ENCODE data around the gene TMEM61. TPM values are rescaled to one million over a fixed set of nuclear protein-coding genes. Genes with fewer than 3 reads are reported as not detected.
A peak's percentile ranks its signal among the peaks of the same experiment; 100 is the strongest.
"Not testable (repeated sequence)": the region's sequence is repeated elsewhere in the genome, so short reads cannot be mapped to it uniquely, and the experiment has no call there.

Gene TMEM61
- total RNA-seq: not detected
- long read RNA-seq: 0 reads

DNA sequence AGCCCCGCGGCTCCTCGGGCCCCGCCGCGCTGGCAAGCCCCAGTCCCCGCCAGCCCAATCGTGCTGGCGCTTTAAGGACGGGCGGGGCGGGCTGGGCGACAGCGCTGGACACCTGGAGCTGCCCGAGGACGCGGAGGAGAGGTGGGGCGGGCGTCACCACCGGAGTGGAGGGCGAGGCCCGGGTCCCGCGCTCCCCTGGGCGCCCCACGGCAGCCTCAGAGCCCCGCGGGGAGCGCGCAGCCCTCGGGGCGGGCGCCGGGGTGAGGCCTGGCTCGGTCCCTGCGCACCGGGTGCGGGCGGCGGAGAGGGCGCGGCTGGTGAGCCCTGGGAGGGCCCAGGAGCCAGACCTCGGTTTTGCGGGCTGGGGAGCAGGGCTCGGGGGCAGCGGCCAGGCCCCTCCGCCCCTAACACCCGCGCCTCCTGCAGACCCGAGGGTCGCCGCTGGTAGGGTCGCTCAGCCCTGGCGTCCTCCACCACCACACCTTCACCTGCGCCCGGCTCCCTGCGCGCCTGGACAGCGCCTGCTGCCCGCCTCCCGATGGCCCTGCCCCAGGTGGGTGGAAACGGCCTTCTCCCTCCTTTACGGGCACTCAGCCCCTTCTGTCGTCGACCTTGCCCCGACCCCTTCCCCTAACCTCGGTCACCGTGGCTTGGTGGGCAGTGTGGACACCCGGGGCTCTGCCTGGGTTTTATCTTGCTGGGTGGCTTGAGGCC lies at the start of gene TMEM61:
TSS of gene TMEM61 (plus strand) at position 101 of the 714 bp plus-strand sequence. CDS start at position 539, 438 bp downstream.
- intact Hi-C loops (cut with micrococcal nuclease): no loop called here
- TF ChIP-seq, protein P1, sequence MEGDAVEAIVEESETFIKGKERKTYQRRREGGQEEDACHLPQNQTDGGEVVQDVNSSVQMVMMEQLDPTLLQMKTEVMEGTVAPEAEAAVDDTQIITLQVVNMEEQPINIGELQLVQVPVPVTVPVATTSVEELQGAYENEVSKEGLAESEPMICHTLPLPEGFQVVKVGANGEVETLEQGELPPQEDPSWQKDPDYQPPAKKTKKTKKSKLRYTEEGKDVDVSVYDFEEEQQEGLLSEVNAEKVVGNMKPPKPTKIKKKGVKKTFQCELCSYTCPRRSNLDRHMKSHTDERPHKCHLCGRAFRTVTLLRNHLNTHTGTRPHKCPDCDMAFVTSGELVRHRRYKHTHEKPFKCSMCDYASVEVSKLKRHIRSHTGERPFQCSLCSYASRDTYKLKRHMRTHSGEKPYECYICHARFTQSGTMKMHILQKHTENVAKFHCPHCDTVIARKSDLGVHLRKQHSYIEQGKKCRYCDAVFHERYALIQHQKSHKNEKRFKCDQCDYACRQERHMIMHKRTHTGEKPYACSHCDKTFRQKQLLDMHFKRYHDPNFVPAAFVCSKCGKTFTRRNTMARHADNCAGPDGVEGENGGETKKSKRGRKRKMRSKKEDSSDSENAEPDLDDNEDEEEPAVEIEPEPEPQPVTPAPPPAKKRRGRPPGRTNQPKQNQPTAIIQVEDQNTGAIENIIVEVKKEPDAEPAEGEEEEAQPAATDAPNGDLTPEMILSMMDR (IDR thresholded peaks at IDR 0.05; ENCODE audit: borderline replicate concordance): no peak
- peak within 1 kb of the TSS; percentile 66 for H3K4me3 ChIP-seq
- no peaks in the 10 kb centered on the region for H3K36me3 ChIP-seq
- no peak within 1 kb of the TSS for H3K27ac ChIP-seq (replicated peaks)
- no peaks in the 10 kb centered on the region for H3K9me3 ChIP-seq (replicated peaks)
- H3K4me1 ChIP-seq: peaks cover 10% of the 10 kb centered on the region
- no peak for DNase-seq
- peaks cover 78% of the 10 kb centered on the region for H3K27me3 ChIP-seq (ENCODE audit: low read depth)

DNA sequence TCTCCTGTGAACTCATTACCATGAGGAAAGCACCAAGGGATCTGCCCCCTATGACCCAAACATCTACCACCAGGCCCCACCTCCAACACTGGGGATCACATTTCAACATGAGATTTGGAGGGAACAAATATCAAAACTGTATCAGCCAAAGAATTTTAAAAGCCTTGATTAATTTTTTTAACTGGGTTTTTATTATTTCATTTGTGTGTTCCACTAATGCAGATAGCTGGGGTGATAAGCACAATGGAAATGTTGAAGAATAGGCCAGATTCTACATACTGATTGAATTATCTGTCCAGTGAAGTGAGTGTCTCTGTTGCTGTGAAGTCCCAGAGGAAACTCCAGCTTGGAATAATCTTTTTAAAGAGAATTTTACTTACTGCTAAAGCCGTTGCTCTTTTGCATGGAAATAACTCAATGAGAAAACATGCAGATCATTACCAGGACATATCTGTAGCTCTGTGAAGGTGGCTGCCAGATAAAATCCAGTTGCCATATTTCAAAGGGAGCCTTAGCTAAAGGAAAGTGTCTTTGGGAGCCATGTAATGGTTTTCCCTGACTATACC lies 49.1 kb upstream of the TMEM61 start:
- DNase-seq: no peak
- peaks cover 25% of the 10 kb centered on the region for H3K4me1 ChIP-seq
- no peak overlapping the region for H3K27ac ChIP-seq (replicated peaks)
- intact Hi-C loops (cut with micrococcal nuclease): no loop called here
- H3K36me3 ChIP-seq: no peaks in the 10 kb centered on the region
- no peak overlapping the region for H3K4me3 ChIP-seq
- H3K9me3 ChIP-seq (replicated peaks): no peaks in the 10 kb centered on the region
- TF ChIP-seq, protein P1 (IDR thresholded peaks at IDR 0.05; ENCODE audit: borderline replicate concordance): no peak
- H3K27me3 ChIP-seq (ENCODE audit: low read depth): no peaks in the 10 kb centered on the region

DNA sequence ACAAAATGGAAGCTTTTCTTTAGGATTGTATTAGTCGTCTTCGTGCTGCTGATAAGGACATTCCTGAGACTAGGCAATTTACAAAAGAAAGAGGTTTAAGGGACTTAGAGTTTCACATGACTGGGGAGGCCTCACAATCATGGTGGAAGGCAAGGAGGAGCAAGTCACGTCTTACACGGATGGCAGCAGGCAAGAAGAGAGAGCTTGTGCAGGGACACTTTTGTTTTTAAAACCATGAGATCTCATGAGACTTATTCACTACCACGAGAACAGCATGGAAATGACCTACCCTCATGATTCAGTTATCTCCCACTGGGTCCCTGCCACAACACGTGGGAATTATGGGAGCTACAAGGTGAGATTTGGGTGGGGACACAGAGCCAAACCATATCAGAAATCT lies 46.3 kb upstream of the TMEM61 start:
- not testable (repeated sequence) for H3K9me3 ChIP-seq (replicated peaks)

DNA sequence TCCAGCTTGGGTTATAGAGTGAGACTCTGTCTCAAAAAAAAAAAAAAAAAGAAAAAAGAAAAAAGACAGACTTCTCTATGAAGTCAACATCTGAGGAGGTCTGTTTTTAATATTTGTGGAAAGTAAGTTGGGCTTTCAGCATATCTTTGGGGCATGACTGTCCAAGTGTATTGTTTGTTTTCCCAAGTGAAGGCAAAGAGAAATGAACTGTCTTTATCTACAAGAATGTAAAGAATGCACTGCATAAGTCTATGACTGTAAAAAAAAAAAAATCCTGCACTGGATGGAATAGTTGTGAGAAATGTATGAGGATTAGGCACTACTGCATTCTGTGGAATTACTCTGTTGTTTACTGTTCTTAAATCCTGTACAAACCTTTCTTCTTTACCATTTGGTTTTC lies 45.6 kb upstream of the TMEM61 start:
- TF ChIP-seq, protein P1 (IDR thresholded peaks at IDR 0.05; ENCODE audit: borderline replicate concordance): no peak
- no peaks in the 10 kb centered on the region for H3K27me3 ChIP-seq (ENCODE audit: low read depth)
- no peak for DNase-seq
- no peaks in the 10 kb centered on the region for H3K9me3 ChIP-seq (replicated peaks)
- no peaks in the 10 kb centered on the region for H3K4me1 ChIP-seq
- H3K36me3 ChIP-seq: no peaks in the 10 kb centered on the region
- intact Hi-C loops (cut with micrococcal nuclease): no loop called here
- no peak overlapping the region for H3K4me3 ChIP-seq
- no peak overlapping the region for H3K27ac ChIP-seq (replicated peaks)

More for the DNA sequence above, 46.3 kb upstream of the TMEM61 start:
- H3K27me3 ChIP-seq (ENCODE audit: low read depth); DNase-seq; H3K4me1 ChIP-seq; H3K4me3 ChIP-seq; intact Hi-C loops (cut with micrococcal nuclease); H3K27ac ChIP-seq (replicated peaks); H3K36me3 ChIP-seq: not testable (repeated sequence)

DNA sequence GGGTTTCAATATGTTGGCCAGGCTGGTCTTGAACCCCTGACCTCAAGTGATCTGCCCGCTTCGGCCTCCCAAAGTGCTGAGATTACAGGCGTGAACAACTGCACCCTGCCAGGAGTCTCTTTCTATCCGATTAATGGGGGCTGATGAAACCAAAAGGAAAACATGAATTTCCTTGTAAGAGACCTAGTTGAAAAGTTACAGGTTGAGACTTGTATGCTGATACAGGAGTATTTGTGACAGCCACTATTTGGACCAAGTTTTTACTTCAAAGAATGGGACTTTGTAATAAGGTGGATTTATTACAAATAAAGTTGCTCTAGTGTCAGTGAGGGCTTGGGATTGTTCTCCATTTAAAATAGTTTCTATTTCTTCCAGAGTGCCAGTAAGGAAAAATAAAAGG lies 43.6 kb upstream of the TMEM61 start:
- TF ChIP-seq, protein P1 (IDR thresholded peaks at IDR 0.05; ENCODE audit: borderline replicate concordance): no peak
- H3K27ac ChIP-seq (replicated peaks): no peak overlapping the region
- no peaks in the 10 kb centered on the region for H3K9me3 ChIP-seq (replicated peaks)
- intact Hi-C loops (cut with micrococcal nuclease): no loop called here
- no peaks in the 10 kb centered on the region for H3K27me3 ChIP-seq (ENCODE audit: low read depth)
- H3K36me3 ChIP-seq: no peaks in the 10 kb centered on the region
- DNase-seq: no peak
- H3K4me1 ChIP-seq: peaks cover 3% of the 10 kb centered on the region
- H3K4me3 ChIP-seq: no peak overlapping the region

DNA sequence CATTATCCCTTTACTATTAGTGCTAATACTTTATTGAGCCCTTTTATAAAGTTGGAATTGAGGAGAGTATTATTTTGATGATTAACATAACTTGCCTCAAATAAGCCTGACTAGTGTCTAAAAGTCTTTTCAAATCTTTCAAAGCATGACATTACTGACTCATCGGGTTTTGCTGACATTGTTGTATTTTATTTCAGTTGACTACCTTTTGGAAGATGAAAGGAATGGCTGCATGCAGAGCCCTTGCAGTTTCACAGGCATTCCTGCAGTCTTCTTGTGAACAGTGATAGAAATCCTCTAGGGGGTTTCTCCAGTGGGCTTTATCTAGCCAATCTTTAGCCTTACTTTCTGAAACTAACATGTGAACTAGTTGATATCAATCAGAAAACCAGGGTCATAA lies 43.0 kb upstream of the TMEM61 start:
- no peaks in the 10 kb centered on the region for H3K9me3 ChIP-seq (replicated peaks)
- intact Hi-C loops (cut with micrococcal nuclease): no loop called here
- no peaks in the 10 kb centered on the region for H3K36me3 ChIP-seq
- H3K27me3 ChIP-seq (ENCODE audit: low read depth): no peaks in the 10 kb centered on the region
- no peak overlapping the region for H3K27ac ChIP-seq (replicated peaks)
- no peak overlapping the region for H3K4me3 ChIP-seq
- DNase-seq: no peak
- H3K4me1 ChIP-seq: peaks cover 3% of the 10 kb centered on the region
- TF ChIP-seq, protein P1 (IDR thresholded peaks at IDR 0.05; ENCODE audit: borderline replicate concordance): no peak

DNA sequence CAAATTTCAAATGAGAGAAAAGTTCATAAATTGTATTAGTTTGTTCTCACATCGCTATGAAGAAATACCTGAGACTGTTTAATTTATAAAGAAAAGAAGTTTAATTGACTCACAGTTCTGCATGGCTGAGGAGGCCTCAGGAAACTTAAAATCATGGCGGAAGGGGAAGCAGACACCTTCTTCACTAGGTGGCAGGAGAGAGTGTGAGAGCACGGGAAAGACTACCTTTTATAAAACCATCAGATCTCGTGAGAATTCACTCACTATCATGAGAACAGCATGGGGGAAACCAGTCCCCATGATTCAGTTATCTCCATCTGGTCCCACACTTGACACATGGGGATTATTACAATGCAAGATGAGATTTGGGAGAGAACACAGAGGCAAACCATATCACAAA lies 41.5 kb upstream of the TMEM61 start:
- DNase-seq; H3K27me3 ChIP-seq (ENCODE audit: low read depth); H3K9me3 ChIP-seq (replicated peaks); H3K4me3 ChIP-seq; H3K36me3 ChIP-seq; intact Hi-C loops (cut with micrococcal nuclease); H3K27ac ChIP-seq (replicated peaks); H3K4me1 ChIP-seq: not testable (repeated sequence)
